HG03108 (cell line): Measurements from ENCODE around the gene DPF3.
A peak's percentile ranks its signal among the peaks of the same experiment; 100 is the strongest.

ENCODE experiments used
- ATAC-seq: cut with Tn5 transposase; IDR thresholded peaks from one replicate; pipeline ENCODE4 v1.9.1; 2021; ENCODE audit warnings: moderate library complexity; ENCODE audit not compliant: unreplicated experiment

The DPF3 gene

GRCh38 chr14:72722201-72722785, 171.6 kb downstream of the DPF3 start:
- no peak for ATAC-seq

GRCh38 chr14:72721083-72721482, 172.8 kb downstream of the DPF3 start:
- ATAC-seq, result no peak

GRCh38 chr14:72717220-72717619, 176.7 kb downstream of the DPF3 start:
- ATAC-seq, result no peak

- ATAC-seq, result no peak
Measured at GRCh38 chr14:72716476-72716875, 177.4 kb downstream of the DPF3 start.

GRCh38 chr14:72715850-72716228, 178.1 kb downstream of the DPF3 start:
- no peak for ATAC-seq

GRCh38 chr14:72715215-72715849, 178.6 kb downstream of the DPF3 start:
- no peak for ATAC-seq

GRCh38 chr14:72714871-72715214, 179.1 kb downstream of the DPF3 start:
- no peak for ATAC-seq

- peak; percentile 48 for ATAC-seq
Measured at GRCh38 chr14:72714094-72714493, 179.8 kb downstream of the DPF3 start.

GRCh38 chr14:72711936-72712335, 182.0 kb downstream of the DPF3 start:
- no peak for ATAC-seq

GRCh38 chr14:72709916-72710611, 183.8 kb downstream of the DPF3 start:
- ATAC-seq, result no peak

GRCh38 chr14:72708708-72709475, 185.0 kb downstream of the DPF3 start:
- no peak for ATAC-seq

GRCh38 chr14:72708222-72708621, 185.7 kb downstream of the DPF3 start:
- no peak for ATAC-seq

- no peak for ATAC-seq
Measured at GRCh38 chr14:72706485-72706884, 187.4 kb downstream of the DPF3 start.

GRCh38 chr14:72704502-72704901, 189.4 kb downstream of the DPF3 start:
- no peak for ATAC-seq

GRCh38 chr14:72701605-72702004, 192.3 kb downstream of the DPF3 start:
- ATAC-seq, result no peak

GRCh38 chr14:72701237-72701565, 192.7 kb downstream of the DPF3 start:
- no peak for ATAC-seq

GRCh38 chr14:72700338-72701236, 193.3 kb downstream of the DPF3 start:
- ATAC-seq, result no peak

- no peak for ATAC-seq
Measured at GRCh38 chr14:72699852-72700257, 194.0 kb downstream of the DPF3 start.

- no peak for ATAC-seq
Measured at GRCh38 chr14:72699443-72699842, 194.5 kb downstream of the DPF3 start.

GRCh38 chr14:72692696-72693095, 201.2 kb downstream of the DPF3 start:
- no peak for ATAC-seq

GRCh38 chr14:72690324-72690723, 203.6 kb downstream of the DPF3 start:
- no peak for ATAC-seq
